Fibroblast of pulmonary artery (primary cell): ENCODE results near the gene SOHLH1.

Experiments
- DNase-seq: peaks from one replicate; pipeline ENCODE4 v3.0.0-alpha.2; 2010; ENCODE audit warnings: low read depth
- H3K4me3 ChIP-seq: replicated peaks from 2 replicates; pipeline ENCODE4 v1.5.1; 2011; ENCODE audit warnings: low read depth, mild to moderate bottlenecking, control low read depth, low read length, moderate library complexity
- TF ChIP-seq, protein P1 (sequence below): IDR thresholded peaks from 2 replicates; pipeline ENCODE4 v1.5.1; 2011; ENCODE audit warnings: mild to moderate bottlenecking, control low read depth, low read length, inconsistent platforms; ENCODE audit errors: missing control alignments

Gene SOHLH1

GRCh38 chr9:135663451-135663770, 35.9 kb downstream of the SOHLH1 start:
- TF ChIP-seq, protein P1, sequence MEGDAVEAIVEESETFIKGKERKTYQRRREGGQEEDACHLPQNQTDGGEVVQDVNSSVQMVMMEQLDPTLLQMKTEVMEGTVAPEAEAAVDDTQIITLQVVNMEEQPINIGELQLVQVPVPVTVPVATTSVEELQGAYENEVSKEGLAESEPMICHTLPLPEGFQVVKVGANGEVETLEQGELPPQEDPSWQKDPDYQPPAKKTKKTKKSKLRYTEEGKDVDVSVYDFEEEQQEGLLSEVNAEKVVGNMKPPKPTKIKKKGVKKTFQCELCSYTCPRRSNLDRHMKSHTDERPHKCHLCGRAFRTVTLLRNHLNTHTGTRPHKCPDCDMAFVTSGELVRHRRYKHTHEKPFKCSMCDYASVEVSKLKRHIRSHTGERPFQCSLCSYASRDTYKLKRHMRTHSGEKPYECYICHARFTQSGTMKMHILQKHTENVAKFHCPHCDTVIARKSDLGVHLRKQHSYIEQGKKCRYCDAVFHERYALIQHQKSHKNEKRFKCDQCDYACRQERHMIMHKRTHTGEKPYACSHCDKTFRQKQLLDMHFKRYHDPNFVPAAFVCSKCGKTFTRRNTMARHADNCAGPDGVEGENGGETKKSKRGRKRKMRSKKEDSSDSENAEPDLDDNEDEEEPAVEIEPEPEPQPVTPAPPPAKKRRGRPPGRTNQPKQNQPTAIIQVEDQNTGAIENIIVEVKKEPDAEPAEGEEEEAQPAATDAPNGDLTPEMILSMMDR: no peak
- no peak for DNase-seq
- no peak overlapping the region for H3K4me3 ChIP-seq

DNA sequence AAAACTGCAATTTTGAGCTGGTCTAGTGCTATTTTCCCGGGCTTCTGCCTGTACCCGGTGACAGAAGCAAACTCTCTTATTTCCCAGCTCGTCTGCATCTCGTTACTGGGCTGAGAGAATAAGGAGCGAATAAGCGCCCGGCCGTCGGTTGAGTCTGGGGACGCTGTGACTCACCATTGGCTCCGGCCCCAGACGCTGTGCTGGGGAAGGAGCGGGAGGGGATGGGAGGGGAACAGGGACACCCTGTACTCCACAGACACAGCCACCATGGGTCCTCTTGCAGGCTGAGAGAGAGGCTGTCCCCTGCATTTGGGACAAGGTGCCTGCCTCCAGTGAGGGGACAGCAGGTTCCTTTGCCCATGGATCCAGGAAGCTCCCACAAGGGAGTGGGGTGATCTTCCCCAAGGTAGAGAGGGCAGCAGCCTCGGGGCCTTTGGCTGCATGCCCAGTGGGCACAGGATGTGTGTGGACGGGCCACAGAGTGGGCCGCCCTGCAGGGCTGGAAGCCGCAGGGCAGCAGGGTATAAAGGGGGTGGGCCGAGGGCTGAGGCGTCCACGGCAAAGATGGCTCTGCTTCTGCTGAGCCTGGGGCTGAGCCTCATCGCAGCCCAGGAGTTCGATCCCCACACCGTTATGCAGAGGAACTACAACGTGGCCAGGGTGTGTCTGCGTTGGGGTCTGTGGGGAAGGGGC, 36.4 kb downstream of the SOHLH1 start, which contains the start of gene LCN9:
LCN9 (plus strand) TSS at position 552 of the 693 bp plus-strand sequence; CDS start at position 565, 13 bp downstream.
- peak; percentile 21 for DNase-seq
- no peak within 1 kb of the TSS for H3K4me3 ChIP-seq
- TF ChIP-seq, protein P1: no peak

DNA sequence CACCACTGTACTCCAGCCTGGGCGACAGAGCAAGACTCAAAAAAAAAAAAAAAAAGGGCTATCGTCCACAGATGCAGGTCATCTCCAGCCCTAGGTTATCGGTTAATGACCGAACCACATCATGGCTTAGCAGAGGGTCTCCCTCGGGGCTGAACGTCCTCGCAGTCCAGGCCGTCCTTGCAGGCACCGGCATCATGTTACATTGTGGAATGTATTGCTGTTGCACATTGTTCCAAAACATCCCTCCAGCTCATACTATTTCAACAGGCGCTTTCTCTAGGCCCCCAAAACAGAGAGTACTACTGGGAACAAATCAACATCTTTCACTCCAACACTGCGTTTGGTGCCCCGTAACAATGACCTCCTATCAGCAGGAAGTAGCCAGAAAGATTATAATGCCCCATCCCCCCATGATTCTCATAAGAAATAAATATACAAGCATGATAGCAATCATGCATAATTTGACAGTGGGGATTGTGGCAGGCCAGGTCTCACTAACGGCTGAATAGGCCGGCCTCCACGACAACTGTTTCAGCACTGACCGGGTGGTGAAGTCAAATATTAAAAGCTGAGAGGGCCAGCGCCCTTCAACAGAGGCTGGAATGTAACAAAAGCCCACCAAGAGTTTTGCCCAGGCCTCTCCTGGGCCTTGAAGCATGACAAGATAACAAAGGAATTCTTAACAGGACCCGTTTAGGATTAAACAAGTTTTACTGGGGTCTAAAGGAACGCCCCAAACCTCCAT, 37.3 kb downstream of the SOHLH1 start:
- TF ChIP-seq, protein P1: no peak
- no peak overlapping the region for H3K4me3 ChIP-seq
- DNase-seq: peak; percentile 11

GRCh38 chr9:135660407-135660806, 38.9 kb downstream of the SOHLH1 start:
- no peak overlapping the region for H3K4me3 ChIP-seq
- TF ChIP-seq, protein P1: no peak
- no peak for DNase-seq

- DNase-seq: no peak
- TF ChIP-seq, protein P1: no peak
Measured at GRCh38 chr9:135659252-135659651, 40.0 kb downstream of the SOHLH1 start.

GRCh38 chr9:135657416-135657815, 41.9 kb downstream of the SOHLH1 start:
- TF ChIP-seq, protein P1: no peak
- H3K4me3 ChIP-seq: no peak overlapping the region
- DNase-seq: no peak

More at GRCh38 chr9:135659252-135659651, 40.0 kb downstream of the SOHLH1 start:
- no peak overlapping the region for H3K4me3 ChIP-seq
